HG03097 (cell line): ENCODE results near the gene PCMT1.
"Not testable (repeated sequence)": the region's sequence is repeated elsewhere in the genome, so short reads cannot be mapped to it uniquely, and the experiment has no call there.

Source experiments
- ATAC-seq: cut with Tn5 transposase; IDR thresholded peaks from one replicate; pipeline ENCODE4 v1.9.1; 2021; ENCODE audit not compliant: unreplicated experiment, low FRiP score

PCMT1 gene

DNA sequence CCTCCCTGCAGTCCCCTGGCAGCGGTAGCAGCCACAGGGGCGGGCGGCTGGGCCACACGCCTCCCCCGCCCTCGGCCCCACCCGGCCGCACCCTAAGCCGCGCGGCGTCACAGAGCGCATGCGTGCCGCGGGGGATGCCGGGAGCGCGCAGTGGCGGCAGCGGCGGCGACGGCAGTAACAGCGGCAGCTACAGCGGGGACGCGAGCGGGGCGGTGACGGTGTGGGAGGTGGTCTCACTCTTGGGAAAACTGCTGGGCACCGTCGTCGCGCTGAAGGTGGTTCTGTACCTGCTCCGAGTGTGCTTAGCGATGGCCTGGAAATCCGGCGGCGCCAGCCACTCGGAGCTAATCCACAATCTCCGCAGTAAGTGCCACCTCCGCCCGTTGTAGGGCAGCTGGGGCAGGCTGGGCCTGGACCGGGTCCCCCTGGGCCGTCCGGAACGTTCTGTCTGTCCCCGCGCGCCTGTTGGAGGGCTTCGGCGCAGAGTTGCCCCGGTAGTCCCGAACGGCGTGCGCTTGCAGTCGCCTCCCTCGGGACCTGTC lies at the start of gene PCMT1:
Gene PCMT1, plus strand, starts transcription at position 148 of the 542 bp plus-strand sequence. Its CDS starts 161 bp downstream, at position 309.
- peak; percentile 78 for ATAC-seq

DNA sequence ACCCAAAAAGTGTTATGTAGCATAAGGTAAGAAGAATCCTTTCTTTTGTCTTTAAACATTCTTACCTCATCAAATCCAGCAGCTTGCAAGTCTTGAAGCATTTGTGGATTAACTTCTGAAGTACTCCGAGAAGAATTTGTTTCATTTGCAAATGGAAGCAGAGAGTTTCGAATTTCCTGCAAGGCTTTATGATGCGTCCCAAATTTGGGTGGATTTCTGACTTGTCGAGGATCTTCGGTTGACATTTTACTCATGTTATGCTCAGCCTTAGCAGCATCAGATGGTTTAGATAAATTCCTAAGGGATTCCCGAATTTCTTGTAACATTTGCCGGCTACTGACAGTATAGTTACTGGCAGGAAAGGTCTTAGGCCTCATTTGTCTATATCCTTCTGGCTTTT lies 47.8 kb upstream of the PCMT1 start:
- no peak for ATAC-seq

DNA sequence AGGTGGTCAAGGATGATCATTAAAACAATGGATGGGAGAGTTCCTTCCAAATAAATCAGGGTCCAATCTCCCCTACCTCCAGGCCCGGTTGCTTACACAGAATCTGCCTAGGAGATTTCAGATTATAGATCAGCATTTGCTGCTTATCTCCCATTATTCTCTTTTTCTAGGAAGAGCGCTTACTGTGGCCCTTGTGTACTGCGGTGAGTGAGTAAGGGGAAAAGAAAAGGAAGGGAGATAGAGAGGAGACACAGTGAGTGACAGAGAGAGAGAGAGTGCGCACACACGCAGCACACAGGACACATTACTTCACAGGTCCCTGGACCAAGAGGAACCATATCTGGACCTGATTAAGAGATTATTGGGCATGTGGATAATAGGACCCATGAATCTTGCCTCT lies 37.8 kb upstream of the PCMT1 start:
- no peak for ATAC-seq

DNA sequence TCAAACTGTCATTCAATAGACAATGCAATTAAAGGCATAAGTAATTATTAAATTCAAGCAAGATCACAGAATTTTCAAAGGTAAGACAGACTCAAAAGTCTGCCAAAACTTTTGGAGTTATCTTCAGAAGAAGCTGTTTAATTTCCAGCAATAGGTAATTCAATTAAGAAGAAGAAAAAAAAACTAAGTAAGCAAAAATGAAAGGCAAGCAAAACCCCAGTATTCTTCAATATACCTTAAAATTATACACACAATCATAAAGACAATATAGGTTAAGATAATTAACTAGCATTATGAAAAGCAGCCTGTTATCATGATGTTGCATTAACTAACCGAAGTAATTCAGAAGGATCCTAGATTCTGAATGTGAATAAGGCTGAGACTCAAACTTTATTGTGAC lies 35.1 kb upstream of the PCMT1 start:
- no peak for ATAC-seq

DNA sequence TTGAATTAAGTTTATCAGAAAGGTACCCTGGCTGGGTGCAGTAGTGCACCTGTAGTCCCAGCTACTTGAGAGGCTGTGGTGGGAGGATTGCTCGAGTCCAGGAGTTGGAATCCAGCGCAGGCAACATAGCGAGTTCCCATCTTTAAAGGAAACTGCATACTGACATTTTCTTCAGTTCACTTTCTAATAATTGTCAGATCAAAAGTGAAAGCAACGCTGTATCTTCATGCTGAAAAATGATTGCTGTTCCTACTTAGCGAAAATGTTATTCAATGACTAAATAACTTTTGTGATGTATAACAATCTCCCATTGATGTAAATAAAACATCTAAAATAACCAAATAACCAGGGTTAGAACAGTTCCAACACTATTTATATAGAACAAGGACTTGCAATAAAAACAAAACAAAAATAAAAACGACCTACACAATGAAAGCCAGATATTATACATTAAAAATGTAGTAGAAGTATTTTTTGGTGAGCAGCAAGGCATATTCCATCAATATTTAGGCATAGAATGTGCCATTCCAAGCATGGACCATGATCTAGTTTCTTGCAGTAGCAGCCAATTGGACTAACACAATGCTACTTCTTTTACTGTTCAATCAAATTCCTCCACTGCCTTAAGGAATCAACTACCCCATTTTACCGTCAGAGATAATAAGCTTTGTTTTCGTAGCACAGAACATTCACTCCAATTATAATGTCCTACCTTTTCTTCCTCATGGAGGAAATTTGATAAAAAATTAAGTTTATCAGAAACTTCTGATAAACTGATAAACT lies 33.2 kb upstream of the PCMT1 start:
- no peak for ATAC-seq

DNA sequence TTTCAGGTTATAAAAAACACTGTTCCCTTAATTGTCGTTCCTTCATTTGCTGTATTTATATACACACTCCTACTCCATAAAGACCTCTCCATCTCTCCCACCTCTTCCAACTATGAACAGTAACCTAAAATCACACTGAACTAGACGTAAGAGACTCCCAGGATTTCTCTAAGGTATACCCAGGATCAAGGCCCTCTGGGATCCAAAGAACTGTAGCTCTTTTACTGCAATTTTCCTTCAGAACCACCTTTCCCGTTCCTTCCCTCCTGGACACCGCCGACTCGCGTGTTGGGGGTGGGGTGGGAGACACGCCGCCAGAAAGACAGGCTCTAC lies 32.3 kb upstream of the PCMT1 start:
- ATAC-seq, result no peak

DNA sequence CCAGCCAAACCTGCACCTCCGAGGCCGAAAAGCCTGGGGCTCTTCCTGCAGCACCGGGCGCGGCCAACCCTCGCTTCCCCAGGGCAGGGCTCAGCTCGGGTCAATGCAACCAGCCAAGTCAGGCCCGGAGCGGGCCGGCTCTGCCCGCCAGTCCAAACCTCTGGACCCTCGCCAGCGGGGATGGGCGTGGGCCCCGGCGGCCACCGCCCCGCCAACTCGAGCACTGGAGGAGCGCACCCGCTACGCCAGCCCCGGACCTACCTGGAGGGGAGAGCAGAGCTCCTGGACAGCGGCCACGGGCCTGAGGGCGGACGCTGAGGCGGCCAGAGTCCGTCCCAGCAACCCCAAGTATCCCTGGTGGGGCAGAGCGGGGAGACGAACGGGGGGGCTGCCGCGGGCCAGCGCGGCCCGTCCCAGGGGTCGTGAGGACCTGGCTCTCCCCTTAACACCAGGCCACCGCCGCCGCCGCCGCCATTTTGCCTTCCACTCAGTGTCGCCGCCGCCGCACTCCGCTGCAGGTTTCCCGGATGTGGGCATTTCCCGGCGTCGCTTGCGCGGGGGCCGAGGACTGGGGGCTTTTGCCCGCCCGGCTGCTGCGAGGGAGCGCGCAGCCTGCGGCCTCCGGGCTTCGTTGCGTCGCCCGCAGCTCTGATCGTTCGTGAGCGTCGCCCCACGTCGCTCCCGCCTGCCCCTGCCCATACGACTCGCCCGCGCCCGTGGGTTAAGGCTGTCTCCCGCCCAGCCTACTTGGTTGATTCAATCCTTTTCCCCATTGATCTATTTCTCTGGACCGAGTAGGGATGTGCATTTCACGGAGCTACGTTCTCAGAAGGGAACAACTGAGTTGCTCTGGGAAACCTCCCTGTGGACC lies 31.7 kb upstream of the PCMT1 start, which contains the start of gene LATS1:
Gene LATS1, minus strand, starts transcription at position 514 of the 871 bp plus-strand sequence. CDS start 15,975 bp downstream, outside the sequence.
- ATAC-seq, result peak; percentile 59

DNA sequence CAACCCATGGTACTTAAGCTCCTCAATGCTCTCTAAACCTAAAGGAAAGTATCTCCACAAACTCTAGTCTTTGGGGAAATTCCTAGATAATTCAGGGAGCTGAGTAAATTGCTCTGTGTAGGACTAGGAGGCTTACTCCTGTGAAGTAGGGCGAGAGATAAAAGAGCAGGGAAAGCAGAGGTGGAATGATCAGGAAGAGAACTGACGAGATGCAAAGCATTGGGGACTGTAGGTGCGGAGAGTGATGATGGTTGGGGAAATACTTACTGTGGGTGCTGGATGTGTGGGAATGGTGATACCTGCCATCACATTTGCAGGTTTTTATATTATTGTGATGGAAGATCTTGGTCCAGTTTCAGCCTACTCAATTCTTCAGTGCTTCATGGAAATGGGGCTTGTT lies 30.0 kb upstream of the PCMT1 start:
- no peak for ATAC-seq

DNA sequence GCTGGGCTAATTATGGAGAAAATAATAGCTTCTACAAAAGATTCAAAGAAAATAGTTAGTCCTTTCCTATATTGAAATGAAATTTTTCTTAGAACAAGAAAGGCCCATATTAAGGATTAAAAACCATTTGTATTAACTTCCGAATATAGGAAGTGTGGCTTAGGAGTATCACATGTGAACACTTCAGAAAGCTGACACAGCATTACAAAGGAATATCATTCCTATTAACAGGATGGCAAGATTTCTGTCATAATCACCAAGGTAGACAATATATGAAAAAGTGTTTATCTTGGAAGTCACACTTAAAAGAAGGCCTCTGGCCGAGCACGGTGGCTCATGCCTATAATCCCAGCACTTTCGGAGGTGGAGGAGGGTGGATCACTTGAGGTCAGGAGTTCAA lies 26.3 kb upstream of the PCMT1 start:
- no peak for ATAC-seq

DNA sequence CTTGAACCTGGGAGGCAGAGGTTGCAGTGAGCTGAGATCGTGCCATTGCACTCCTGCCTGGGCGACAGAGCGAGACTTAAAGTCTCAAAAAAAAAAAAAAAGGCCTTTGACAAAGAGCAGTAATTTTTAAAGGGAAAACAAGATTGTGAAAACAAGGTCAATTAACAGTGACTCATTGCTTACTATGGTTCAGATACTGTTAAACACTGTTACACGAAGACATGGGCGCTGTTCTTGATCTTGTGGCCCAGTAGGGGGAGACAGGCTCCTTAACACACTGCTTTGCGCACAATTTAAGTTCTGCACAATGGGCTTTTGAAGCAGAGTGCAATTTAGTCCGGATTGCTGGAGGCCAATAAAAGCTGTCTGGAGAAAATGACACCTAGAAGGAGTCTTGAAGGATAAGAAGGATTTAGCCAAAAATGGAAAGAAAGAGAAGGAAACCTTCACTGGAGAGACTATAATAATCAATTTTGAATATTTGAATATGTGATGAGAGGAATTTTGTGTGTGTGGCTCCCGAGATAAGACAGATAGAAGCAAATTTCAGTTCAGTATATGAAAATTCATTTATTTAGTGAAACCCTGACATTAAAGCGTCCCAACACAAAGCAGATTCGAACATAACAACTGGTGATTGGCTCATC lies 25.6 kb upstream of the PCMT1 start:
- ATAC-seq, result no peak

DNA sequence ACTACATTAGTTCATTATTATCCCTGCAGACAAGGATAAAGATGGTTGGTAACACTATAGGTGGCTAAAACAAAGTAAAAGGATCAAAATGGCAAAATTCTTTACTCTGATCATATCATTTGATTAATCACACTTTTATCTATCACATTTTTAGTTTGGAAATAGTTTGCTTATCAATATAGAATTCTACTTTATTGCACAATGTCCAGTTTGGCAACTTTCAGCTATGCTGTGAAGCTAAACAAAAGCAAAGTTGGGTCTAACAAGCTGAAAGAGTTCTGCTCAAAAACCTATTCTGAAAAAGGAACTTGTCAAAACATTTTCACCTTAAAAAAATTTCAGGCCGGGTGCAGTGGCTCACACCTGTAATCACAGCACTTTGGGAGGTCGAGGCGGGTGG lies 23.8 kb upstream of the PCMT1 start:
- no peak for ATAC-seq

DNA sequence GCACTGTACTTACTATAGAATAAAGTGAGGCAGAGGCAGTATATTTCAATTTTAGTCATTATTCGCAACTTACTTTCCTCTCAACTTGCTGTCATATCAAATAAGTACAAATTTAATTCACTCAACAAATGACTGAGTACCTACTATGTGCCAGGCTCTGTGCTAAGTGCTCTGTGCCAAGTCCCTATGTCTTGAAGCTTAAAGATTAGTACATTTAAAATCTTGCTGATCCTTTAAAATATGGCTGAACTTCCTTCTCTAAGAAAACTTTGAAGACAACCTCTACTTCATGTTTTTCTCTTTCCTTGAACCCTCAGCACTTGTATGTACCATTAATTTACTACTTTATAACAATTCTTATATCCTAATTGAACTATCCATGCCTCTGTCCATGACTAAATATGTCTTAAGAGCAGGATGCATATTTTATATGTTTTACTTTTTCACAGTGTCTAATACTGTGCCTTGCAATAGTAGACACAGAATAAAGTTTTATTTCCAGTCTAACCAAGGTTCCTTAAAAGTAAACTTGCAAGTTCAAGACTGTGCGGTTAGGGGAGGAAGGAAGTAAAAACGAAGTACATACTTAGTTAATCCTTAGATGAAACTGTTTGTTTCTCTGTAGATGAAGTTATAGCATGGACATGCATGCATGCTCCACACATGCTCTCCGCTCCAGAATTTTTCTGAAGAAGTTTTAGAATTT lies 21.6 kb upstream of the PCMT1 start:
- no peak for ATAC-seq

DNA sequence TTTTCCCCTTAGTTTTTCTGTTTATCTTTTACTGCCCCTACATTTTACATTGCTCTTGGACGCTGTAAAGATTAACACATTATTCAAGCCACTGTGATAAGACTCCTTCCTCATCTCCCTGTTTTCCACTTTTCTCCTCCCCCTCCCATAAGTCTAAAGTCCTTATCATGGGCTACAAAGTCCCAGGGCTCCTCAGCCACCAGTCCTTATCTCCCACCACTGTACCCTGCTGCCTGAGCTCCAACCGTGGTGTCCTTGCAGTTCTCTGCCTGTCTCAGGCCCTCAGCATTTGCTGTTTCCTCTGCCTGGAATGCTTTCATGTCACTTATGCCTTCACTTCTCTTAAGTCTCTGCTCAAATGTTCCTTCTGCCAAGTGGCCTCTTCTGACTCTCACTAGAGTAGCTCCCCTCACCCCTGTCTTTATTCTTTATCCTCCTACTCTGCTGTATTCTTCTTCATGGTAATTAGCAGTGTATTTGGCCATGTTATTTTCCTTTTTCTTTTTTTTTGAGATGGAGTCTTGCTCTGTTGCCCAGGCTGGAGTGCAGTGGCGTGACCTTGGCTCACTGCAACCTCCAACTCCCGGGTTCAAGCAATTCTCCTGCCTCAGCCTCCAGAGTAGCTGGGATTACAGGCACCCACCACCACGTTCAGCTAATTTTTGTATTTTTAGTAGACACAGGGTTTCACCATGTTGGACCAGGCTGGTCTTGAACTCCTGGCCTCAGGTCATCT lies 20.9 kb upstream of the PCMT1 start:
- ATAC-seq, result no peak

DNA sequence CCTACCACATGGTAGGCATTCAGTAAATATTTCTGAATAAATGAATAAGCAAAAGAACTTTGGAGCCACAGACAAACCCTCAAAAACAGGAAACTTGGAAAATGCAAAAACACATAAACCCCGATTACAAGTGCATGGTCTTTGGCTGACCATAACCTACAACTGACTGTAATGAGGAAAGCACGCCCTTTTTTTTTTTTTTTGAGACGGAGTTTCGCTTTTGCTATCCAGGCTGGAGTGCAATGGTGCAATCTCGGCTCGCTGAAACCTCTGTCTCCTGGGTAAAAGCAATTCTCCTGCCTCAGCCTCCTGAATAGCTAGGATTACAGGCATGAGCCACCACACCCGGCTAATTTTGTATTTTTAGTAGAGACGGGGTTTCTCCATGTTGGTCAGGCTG lies 19.7 kb upstream of the PCMT1 start:
- no peak for ATAC-seq

DNA sequence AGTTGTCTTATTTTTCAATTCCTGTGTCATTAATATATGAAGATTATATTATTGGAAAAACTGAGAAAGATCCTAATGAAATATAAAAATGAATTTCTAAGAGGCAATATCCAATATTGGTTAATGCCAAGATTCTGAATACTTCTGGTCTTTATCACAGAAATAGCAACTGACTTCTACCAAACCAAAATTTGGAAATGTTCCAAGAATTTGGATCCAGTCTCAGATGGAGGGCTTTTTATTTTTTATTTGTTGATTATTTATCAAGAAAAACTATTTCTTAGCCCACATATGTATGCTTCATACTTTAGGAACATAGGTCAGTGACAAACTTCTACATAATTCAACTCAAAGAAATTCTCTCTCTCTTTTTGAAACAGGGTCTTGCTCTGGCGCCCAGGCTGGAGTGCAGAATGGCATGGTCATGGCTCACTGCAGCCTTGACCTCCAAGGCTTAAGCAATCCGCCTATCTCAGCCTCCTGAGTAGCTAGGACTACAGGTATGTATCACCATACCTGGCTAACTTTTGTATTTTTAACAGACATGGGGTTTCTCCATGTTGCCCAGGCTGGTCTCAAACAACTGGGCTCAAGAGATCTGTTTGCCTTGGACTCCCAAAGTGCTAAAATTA lies 16.3 kb upstream of the PCMT1 start:
- no peak for ATAC-seq

DNA sequence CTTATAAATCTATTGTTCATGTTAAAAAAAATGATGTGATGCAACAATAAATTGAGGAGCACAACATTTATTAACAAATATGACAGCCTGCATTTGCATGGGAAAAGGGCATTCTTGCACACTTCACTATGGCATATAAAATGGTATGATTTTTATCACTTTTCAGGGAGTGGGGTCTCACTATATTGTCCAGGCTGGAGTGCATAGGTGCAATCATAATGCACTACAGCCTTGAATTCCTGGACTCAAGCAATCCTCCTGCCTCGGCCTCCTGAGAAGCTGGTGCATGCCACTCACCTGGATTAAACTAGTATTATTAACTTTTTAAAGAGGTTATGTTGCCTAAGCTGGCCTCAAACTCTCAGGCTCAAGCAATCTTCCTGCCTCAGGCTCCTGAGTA lies 14.6 kb upstream of the PCMT1 start:
- no peak for ATAC-seq

DNA sequence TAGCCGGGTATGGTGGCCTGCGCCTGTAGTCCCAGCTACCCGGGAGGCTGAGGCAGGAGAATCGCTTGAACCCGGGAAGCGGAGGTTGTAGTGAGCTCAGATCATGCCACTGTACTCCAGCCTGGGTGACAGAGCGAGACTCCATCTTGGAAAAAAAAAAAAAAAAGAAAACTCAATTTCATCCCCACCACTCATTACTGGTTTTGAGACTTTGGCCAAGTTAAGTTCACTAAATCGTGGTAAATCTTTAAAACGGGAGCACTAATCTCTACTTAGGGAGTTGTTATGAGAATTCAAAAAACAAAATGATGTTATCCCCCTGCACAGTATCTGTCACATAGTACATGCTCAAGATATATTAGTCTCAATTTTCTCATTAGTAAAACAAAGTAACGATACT lies 4.3 kb upstream of the PCMT1 start:
- not testable (repeated sequence) for ATAC-seq

DNA sequence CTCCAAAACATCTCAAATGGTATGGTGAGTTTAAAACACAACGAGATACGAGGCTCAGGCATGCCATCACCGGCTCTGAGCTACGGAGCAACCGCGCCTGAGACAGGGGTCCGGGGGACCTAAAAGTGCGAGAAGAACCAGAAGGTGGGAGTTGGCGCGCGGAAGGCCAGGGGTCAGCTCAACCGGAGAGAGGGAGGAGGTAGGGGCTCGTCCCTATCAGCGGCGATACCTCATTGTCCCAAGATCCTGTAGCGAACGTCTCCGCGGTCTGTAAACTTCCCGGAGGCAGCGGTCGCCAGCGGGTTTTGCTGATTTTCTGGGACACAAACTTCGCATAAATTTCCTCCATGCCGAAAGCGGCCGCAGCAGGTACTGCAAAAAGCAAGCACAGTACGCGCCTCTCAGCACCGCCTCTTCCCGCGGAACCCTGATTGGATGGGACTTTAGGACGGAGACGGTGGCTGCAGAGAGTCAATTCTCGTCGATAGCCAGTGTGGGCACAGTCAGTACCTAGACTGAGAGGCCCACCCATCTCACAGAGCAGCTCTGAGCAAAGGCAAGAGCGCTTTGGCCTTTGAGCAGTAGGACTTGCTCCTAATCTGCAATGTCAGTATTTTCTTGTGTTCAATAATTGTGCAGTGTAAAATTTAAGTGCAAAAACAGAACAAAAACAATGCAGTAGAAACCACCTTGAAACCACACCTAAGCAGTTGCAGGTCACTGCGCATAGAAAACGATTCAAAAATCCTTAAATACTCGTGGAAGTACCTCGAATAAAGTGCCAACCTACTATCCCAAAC lies 3.2 kb upstream of the PCMT1 start, which contains the start of gene NUP43:
Gene NUP43, minus strand, starts transcription at position 383 of the 800 bp plus-strand sequence. Its CDS starts 34 bp downstream, at position 349.
- ATAC-seq, result no peak
